Measurements from ENCODE around the gene EIPR1. TPM values are rescaled to one million over a fixed set of nuclear protein-coding genes. Genes with fewer than 3 reads are reported as not detected.

Gene EIPR1
- total and polyA plus RNA-seq, 2 of the 13 experiments (the other 11 are each of a cell fraction or from before 2014, with no cell fraction given), result 70.0 to 96.3 TPM

DNA sequence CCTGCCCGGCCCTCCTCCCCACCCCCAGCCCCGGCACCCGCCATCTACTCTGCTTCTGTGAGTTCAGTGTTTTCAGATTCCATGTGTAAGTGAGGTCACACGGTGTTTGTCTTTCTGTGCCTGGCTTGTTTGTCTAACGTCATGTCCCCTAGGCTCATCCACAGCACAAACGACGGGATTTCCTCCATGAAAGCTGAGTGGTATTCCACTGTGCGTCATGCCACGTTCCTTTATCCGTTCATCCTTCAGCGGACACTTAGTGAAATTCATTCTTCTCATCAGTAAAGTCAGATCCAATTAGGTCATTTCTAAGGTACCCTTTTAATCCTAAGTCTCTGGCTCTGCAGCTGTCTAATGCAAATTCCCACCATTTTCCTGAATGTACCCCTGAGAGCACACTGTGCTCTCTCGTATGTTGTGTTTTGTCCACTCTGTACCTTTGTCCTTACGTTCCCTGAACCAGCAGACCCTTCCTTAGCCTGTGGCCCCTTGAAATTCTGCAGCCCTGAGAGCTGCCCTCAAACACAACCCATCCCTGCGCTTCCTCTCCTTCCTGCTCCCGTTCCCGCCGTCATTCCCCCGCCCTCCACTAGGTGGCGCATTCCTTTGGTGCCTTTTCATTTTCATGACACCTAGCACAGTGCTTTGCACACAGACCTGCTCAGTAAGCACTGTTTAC is 46.0 kb upstream of the EIPR1 start (continued):
- TF ChIP-seq HOXA3 (CRISPR knock-in tag; IDR thresholded peaks at IDR 0.05) (peak; percentile 71; the same call in 1 of the 2 replicates), PPARG (CRISPR knock-in tag; conservative IDR thresholded peaks at IDR 0.05) (0 out of 2 replicates have a peak, but pooled peaks have one; percentile 31), TBX2 (CRISPR knock-in tag; IDR thresholded peaks at IDR 0.05; ENCODE audit: borderline replicate concordance) (peak; percentile 57; the same call in 1 of the 2 replicates), NFKBIZ (CRISPR knock-in tag; IDR thresholded peaks at IDR 0.05) (0 out of 2 replicates have a peak, but pooled peaks have one; percentile 26), SOX6 (IDR thresholded peaks at IDR 0.05) (no peak), SOX6 (CRISPR knock-in tag; IDR thresholded peaks at IDR 0.05) (peak; percentile 55), ZNF225 (CRISPR knock-in tag; IDR thresholded peaks at IDR 0.05) (no peak), CEBPG (CRISPR knock-in tag; IDR thresholded peaks at IDR 0.05) (peak; percentile 47; the same call in 1 of the 2 replicates), ZSCAN29 (CRISPR knock-in tag; conservative IDR thresholded peaks at IDR 0.05) (0 out of 2 replicates have a peak, but pooled peaks have one; percentile 44), GABPB1 (CRISPR knock-in tag; IDR thresholded peaks at IDR 0.05) (peak; percentile 30; the same call in 1 of the 2 replicates), THRA (CRISPR knock-in tag; IDR thresholded peaks at IDR 0.05; ENCODE audit: borderline replicate concordance) (peak; percentile 33; the same call in 1 of the 2 replicates), ZGPAT (CRISPR knock-in tag; IDR thresholded peaks at IDR 0.05) (0 out of 2 replicates have a peak, but pooled peaks have one; percentile 37), NFE2L1 (CRISPR knock-in tag; IDR thresholded peaks at IDR 0.05; ENCODE audit: borderline replicate concordance) (no peak), HDAC1 (CRISPR knock-in tag; IDR thresholded peaks at IDR 0.05) (0 out of 2 replicates have a peak, but pooled peaks have one; percentile 37), KLF6 (CRISPR knock-in tag; IDR thresholded peaks at IDR 0.05) (0 out of 2 replicates have a peak, but pooled peaks have one; percentile 21), ZNF619 (CRISPR knock-in tag; IDR thresholded peaks at IDR 0.05) (peak; percentile 84; the same call in 1 of the 2 replicates), SP4 (CRISPR knock-in tag; IDR thresholded peaks at IDR 0.05) (peak; percentile 8; the same call in 1 of the 2 replicates), TOPORS (CRISPR knock-in tag; IDR thresholded peaks at IDR 0.05) (0 out of 2 replicates have a peak, but pooled peaks have one; percentile 61), CTCF (CRISPR knock-in tag; IDR thresholded peaks at IDR 0.05) (peak; percentile 98), ZNF678 (CRISPR knock-in tag; IDR thresholded peaks at IDR 0.05) (no peak), NR2F6 (IDR thresholded peaks at IDR 0.05) (no peak), NR2F6 (CRISPR knock-in tag; IDR thresholded peaks at IDR 0.05) (peak; percentile 27; the same call in 1 of the 2 replicates), PHF20 (CRISPR knock-in tag; IDR thresholded peaks at IDR 0.05) (no peak), NFIC (IDR thresholded peaks at IDR 0.05; ENCODE audit: low read length) (no peak), TEAD3 (CRISPR knock-in tag; optimal IDR thresholded peaks at IDR 0.05; ENCODE audit: borderline replicate concordance) (peak; percentile 83), FOXA3 (CRISPR knock-in tag; IDR thresholded peaks at IDR 0.05) (peak; percentile 64)
- TF ChIP-seq, protein P1, sequence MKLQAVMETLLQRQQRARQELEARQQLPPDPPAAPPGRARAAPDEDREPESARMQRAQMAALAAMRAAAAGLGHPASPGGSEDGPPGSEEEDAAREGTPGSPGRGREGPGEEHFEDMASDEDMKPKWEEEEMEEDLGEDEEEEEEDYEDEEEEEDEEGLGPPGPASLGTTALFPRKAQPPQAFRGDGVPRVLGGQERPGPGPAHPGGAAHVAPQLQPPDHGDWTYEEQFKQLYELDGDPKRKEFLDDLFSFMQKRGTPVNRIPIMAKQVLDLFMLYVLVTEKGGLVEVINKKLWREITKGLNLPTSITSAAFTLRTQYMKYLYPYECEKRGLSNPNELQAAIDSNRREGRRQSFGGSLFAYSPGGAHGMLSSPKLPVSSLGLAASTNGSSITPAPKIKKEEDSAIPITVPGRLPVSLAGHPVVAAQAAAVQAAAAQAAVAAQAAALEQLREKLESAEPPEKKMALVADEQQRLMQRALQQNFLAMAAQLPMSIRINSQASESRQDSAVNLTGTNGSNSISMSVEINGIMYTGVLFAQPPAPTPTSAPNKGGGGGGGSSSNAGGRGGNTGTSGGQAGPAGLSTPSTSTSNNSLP (IDR thresholded peaks at IDR 0.05; ENCODE audit: low read depth, low read length), result 0 out of 2 replicates have a peak, but pooled peaks have one; percentile 15

Measured in HepG2 (cell line).